Stimulated activated CD4-positive, alpha-beta T cell treated with anti-CD3 and anti-CD28 coated beads, Interleukin-15, amount 100 ng/mL, for 1 hour (primary cell): ENCODE measurements around the gene TAPBP.

Experiments
- DNase-seq, 2 donors: peaks; one replicate each; pipeline ENCODE4 v3.0.0-alpha.2; 2020; ENCODE audit warnings: low read depth in 1 of 2, low spot score in 1 of 2

The TAPBP gene

DNA sequence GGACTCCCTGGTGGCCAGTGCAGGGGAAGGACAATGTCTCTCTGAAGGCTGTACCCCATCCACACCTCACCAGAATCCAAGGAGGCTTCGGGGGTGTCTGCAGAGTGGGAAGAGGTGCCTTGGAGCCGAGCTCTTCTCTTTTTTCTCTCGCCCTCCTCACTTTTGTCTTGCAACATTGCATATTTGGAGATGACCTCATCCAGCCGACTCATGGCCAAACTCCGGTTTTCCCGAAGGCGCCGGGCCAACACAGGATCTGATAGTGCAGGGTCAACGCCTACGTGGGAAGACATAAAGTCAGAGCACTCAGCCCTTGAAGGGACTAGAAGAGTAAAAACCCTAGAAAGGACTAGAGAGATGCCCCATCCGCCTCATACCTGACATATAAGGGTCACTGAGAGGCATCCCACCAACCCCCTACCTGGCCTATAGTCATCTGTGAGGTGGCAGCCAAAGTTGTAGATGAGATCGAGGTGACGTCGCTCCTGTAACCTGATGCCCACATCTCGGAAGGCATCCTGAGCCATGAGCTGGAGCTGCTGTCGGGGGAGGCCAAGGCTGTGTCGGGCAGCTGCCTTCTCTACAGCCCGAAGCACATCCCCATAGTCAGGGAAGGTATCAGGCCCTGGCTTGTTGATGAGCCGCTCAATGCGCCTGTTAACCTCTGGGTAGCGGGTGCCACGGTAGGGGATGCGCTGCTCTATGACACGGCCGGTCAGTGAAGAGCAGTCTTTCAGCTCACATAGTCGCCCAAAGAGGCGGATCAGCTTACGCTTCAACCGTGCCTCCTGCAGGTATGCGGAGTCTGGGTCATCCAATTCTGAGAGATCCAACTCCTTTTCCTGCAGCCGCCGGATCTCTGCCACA lies 6.7 kb upstream of the TAPBP start:
- DNase-seq = no peak

DNA sequence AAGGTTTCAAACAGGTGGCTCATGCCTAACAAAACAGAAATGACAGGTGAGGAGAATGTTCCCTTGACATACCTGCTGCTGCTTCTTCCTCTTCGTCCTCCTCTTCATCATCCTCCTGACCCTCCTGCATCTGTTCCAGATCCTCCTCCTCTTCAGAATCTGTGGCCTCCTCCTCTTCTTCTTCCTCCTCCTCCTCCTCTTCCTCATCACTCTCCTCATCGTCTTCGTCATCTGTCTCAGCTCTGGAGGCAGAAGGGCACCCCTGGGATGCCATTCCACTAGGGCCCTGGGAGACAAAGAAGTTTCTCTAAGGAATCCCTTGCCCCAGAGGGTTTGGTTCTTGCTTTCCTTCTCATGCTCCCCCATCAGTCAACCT lies 6.0 kb upstream of the TAPBP start:
- no peak for DNase-seq

DNA sequence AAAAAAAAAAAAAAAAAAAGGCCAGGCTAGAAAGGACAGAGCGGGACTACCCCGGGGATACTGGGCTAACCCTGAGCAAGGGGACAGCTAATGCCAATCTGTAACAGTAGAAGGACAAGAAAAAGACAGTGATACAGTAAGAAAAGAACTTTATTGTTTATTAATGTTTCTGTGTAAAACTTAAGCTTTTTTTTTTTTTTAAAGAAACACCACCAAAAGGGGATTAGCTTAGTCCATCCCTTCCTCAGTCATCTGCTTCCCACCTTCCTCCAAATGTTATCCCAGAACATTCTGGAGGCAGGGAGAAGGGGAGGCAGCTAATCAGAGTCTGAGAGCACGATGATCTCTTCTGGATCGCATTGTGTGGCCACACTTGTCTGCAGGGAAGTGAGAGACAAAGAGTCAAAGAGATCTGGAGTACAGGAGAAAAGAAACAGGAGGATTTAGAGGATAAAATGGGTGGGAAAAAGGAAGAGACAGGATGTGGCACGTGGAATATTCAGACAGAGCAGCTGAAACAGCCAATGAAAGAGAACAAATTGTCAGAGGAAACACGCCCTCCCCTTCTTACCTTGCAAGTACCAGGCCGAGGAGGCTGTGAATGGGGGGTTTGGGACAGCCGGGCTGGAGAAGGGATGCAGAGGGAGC lies 4.7 kb upstream of the TAPBP start:
- no peak for DNase-seq

DNA sequence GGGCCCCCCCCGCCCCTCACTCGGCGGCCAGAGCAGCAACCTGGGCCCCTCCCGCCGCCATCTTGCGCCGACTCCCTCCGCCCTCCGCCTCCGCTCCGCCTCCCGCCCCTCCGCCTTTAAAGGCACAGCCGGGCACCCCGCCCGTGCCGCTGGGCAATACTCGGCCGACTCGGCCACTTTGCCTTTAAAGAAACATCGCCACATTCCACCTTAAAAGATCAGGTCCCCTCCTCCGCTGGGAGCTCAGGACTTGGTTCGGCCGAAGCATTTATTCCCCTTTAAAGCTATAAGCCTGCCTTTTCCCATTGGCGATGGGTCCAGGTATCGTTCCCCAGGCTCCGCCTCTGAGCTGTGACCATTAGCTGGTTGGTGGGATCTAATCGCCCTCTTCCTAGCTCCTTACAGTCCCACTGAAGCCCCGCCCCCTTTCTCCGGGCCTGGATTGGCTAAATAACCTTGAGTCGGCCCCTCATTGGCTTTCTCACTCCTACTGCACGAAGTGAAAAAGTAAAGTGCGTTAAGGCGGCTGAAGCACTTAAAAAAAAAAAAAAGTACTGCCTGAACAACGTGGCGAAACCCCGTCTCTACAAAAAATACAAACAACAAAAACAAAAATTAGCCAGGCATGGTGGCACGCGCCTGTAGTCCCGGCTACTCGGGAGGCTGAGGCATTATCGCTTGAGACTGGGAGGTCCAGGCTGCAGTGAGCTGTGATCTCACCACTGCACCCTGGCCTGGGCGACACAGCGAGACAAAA lies 4.0 kb upstream of the TAPBP start, which contains the start of gene ZBTB22:
Gene ZBTB22 (minus strand): TSS at position 76 of the 757 bp plus-strand sequence. CDS start 828 bp downstream, outside the sequence.
- peak; percentile 90 to 91 for DNase-seq

DNA sequence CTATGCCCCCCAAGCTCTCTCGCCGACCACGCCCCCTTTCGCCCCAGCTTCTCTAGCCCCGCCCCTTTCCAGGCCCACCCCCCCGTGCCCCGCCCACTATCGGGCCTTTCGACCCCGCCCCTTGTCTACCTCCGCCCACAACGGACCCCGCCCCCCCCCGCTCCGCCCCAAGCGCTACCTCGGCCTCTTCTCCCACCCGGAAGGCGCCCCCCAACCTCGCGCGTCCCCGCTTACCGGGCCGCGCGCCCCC lies 3.5 kb upstream of the TAPBP start:
- DNase-seq = no peak

DNA sequence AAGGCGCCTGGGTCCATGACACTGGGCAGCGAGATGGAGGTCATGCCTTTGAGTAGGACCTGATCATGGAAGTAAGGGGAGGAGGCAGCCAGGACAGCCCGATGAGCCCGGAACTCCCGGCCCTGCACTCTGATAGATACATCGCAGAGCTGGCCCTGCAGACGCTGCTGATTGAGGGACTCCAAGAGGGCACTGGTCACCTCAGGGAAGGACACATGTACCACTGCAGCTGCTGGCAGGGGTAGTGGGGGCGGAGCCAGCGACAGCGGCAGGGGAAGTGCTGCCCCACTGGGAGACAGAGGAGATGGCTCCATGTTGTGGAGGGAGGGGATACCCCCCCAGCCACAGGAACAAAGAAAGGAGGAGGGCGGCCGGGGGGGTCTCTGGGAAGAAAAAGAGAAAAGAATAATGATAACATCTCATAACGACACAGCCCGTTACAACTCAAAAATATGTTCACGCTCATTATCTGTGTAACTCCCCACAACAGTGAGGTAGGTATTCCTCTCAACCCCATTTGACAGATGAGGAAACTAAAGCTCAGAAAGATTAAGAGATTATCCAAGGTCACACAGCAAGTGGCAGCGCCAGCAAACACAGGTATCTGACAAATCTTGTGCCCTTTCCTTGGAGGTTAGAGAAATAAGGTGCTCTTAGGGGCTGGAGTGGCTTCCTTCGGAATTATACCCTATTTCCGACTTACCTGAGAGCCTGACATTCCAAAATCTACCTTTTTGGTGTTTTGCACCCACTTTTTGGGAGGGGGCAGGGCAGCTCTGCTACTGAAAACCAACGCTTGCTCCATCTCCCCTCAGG lies 2.9 kb upstream of the TAPBP start:
- DNase-seq = no peak

DNA sequence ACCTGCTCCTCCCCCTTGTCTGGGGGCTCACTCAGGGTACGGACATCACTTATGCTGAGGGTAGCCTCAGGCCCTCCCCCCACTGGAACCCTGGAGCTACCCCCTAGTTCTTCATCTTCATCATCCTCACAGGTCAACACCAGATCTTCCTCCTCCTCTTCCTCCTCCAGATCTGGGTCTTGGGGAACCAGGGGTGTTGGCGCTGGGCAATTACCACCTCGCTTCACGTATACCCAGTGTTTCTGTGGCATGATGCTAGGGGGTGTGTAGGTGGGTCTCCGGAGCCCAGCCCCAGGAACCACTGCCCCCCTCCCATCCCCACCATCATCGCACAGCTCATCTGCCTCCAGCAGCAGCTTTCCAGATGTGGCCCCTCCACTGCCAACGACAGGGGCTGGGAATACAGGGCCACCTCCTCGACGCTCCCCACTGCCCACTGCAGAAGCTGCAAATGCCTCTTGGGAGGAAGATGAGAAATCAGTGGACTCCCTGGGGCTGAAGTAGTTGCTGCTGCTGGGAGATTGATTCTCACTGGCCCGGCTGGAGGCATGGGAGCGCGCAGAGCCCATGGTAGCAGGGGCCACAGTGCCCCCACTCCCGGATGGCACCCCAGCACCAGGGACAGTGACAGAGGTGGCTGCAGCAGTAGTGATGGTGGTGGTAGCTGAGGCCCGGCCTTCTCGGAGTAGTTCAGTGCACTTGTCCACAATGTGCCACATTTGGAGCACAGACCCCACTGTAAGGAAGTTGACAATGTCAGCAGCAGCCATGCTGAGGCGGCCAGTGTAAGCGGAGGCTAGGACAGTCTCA lies 2.1 kb upstream of the TAPBP start:
- no peak for DNase-seq

DNA sequence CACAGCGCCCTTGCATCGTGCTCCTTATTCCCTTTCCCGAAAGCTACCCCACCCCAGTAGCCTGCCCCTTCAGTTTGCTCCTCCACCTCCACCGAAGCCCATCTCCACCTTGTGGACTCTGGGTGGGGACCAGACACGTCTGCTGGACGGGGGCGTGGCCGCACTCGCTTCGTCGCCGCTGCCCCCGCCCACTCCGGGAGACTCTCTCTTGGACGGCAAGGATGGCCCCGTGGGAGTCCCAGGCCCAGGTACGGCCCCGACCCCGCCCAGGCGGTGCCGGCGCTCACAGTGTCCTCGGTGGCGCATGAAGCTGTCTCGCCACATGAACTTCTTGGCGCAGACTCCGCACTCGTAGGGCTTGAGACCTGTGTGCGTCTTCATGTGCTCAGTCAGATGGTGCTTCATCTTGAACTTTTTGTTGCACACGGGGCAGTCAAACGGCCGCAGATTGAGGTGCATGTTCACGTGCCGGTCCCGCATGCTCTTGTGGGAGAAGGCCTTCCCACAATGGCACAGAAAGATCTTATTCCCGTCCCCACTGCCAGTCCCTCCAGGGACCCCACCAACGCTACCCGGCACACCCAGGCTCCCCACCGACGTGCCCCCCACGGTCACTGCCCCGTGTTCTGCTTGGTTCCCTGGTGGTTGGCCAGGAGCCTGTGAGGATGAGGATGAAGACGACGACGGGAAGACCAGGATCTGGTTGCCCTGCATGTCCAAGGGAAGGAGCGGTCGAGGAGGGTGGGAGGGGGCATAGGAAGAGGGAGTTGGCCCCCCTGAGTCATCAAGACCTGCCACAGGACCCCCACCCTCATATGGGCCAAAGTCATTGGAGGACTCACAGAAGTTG lies 1.3 kb upstream of the TAPBP start:
- DNase-seq = no peak

DNA sequence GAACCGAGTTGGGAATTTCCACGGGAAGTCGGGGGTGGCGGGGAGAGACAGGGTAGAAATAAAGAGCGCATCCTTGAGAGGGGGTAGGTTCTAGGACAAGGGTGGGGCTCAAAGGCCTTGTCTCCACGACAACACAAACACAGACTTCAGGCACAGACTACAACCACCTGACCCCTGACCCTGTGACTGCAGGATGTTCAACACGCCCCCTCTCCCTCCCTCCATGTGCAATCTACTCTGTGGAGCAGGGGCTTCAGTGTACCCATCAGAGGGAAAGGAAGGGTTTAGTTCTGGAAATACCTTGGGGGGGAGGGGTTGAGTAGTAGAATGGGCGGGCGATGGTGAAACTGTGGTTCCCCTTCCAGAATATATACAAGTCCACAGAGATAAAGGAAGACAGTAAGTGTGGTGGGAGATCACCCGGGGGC lies 651 bp upstream of the TAPBP start:
- DNase-seq = peak; percentile 43 to 47

DNA sequence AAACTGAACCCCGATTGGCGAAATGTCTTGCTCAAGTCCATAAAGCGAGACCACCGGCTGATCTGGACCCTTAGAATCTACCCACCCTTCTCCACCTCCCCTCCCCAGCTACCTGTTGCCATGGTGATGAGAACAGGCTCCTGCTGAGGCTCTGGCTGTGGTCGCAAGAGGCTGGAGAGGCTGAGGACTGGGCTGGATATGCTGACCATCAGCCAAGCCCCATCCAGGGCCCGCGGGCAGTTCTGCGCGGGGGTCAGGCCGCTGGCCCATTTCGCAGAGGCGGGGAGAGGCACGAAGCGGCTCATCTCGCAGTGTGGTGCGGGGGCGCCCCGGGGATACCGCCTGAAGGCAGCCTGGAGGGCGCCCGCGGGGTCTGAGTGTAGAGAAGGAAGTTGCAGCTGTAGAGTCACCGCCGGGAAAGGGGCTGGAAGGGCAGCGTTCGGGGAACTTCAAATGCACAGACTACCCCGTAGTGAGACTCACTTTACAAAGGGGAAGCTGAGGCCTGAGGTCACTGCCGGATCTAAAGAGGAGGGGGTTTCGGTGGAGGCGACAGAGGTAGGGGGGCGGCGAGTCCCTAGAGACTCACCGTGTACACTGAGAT lies 671 bp downstream of the TAPBP start:
- DNase-seq = peak in 1 of 2 donors; percentile 46

DNA sequence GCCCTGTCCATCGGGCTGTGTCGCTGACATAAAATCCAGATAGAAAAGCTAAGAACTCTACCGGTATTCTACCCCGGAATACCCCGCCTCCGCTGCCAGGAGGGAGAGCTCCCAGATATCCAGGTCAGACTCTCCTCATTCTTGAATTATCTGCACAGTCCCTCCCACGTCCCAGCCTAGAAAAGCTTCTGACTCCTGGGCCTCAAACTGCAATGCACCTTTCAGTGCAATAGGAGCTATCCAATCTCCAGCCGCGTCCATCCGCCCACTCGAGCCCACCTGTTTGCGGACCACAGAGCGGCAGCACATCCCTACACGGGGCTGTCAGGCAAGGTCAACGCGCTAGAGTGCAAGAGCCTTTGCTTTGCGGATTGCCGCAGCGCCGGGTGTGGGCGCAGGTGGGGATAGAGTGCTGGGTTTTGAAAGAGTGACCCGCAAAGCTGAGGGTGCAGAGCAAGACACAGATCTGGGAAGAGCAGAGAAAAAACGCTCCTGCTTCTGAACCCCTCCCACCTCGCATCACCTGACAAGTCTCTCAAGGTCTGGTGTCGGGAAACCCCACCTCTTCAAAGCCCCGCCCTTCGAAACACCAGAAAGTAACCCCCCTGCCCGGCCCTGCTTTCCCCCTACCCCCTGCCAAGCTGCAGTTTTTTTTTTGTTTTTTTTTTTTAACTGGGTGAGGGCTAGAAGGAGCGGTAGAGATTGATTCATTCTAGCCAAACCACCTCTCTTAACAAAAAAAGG lies 1.3 kb downstream of the TAPBP start:
- DNase-seq = peak; percentile 62 to 70

DNA sequence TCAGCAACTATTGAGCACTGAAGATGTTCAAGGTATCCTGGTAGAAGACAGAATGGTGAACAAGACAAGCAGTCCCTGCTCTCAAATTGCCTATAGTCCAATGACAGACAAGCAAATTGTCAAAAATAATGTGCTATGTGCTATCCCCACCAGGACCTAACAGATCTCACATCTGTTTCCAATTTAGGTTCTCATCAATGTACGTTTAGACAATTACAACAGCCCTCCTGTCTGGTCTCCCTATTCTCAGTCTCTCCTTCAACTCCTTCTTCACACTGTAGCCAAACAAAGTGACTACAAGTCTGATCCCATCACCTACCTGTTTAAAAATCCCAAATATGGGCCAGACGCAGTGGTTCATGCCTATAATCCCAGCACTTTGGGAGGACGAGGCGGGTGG lies 7.5 kb downstream of the TAPBP start:
- DNase-seq = no peak

DNA sequence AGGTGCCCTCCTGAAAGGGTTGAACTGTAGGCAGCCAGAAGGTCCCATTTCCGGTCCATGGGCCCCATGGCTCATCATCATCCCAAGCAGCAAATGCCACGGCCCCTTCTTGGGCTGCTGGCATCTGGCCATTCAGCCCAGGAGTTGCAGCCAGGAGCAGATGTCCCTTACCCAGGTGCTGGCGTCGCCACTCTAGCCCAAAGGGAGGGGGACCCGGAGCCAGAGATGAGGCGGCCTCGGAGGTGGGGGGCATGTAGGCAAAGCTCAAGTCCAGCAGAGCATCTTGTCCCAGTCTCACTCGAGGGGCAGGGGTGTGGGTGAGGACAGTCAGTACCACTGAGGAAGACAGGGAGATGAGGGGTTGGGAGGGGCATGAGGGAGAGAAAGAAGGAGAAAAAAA lies 8.8 kb downstream of the TAPBP start:
- no peak for DNase-seq

DNA sequence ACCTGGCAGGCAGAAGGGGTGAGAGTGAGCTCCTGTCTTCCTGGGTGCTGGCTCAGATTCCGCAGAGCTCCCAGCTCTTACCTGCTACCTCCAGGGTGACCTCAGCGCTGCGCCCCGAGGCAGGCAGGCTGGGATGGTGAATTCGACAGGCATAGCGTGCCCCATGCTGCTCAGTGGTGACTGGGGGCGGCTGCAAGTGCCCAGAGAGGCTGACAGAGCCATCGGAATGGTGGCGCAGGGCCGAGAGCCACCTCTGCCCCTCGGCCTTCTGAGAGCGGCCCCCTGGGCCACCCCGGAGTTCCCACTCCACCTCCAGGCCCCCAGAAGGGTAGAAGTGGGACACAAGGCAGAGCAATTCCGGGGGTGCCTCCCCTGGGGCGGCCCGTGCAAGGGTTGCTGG lies 9.7 kb downstream of the TAPBP start:
- DNase-seq = no peak

DNA sequence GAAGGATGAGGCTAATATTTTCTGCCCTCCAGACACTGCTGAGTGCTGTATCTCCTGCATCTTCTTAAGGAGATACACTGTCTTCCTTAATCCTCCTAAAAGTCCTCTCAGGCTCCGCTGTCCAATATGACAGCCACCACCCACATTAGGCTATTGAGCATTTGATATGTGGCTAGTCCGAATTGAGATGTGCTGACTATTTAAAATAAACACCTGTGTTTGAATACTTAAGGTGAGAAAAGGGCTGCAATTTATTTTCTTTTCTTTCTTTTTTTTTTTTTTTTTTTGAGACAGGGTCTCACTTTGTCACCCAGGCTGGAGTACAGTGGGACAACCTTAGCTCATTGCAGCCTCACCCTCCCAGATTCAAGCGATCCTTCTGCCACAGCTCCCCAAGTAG lies 12.0 kb downstream of the TAPBP start:
- DNase-seq = no peak

DNA sequence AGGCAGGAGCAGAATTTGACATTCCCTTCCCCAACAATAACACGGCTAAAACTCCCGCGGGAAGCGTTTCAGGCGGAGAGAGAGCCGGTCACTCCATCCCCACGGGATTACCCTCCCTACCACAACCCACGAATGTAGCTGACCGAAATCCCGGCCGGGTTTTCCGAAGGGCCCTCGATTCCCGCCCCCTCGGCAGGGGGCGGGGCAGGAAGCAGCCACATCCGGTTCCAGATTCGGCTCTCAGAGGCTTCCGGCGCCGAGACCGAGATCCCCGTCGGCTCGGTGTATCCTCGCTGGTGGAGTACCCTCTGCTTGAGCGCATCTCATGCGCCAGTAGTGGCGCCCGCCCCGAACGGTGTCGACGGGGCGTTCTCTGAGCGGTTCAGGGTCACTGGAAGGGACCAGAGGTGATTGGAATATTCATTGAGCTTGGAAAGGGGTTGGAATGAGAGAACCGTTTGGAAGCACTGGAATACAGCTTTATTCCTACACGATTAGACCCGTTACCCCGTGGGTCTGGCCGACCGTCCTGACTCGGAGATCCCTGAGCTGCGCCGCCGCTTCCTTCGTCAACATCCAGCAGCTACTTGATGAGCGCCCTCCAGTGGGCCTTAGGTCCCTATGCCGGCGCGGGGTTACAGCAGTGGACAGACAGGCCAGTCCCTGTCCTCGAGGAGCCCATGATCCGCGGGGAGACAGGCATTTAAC lies 14.5 kb downstream of the TAPBP start:
- DNase-seq = peak; percentile 86 to 93

DNA sequence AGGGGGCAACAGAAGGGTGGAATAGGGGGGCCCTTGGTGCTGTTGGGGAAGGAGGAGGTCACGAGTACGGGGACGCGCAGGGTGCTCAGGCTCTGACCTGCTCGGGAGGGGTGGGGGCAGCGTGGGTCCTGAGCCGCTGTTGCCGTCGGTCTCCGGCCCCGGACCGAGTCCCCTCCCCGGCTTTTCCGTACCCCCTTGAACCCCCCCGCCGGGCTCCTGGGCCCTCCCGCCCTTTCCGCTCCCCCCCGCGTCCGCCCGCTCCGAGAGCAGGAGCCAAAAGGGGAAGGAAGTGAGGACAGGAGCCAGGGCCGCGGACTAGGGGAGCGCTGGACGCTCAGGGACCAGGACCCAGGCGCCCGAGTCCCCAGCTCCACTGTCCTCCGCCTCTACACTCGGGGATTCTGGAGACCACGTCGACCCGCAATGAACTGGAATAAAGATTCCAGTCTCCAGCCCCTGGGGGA lies 15.1 kb downstream of the TAPBP start, which contains the start of gene RGL2:
Gene RGL2 (minus strand): TSS at position 170 of the 464 bp plus-strand sequence. CDS start 332 bp downstream, outside the sequence.
- peak; percentile 35 to 45 for DNase-seq
